T-cell (primary cell): ENCODE data around the gene LYPD5. TPM values are rescaled to one million over a fixed set of nuclear protein-coding genes. Genes with fewer than 3 reads are reported as not detected.

Source experiments
- ATAC-seq, 4 experiments: fragments of 200-7000 bp in 3 of 4; fragments of 150-1000 bp in 1 of 4; cut with Tn5 transposase; replicated peaks in 1 of 4; 1 replicate in 3 of 4; 2 replicates in 1 of 4; pipeline ENCODE4 v1.10.0; 2021; ENCODE audit warnings: moderate library complexity in 3 of 4, mild to moderate bottlenecking in 2 of 4, moderate number of reproducible peaks in 1 of 4
- CTCF ChIA-PET, 2 donors: fragments of 300-600 bp; sonication (Branson Sonifier 250); formaldehyde crosslinking; loops; one replicate each; lab custom pipeline; 2022; ENCODE audit warnings: antibody characterized with exemption in 2 of 2; lab: Charles Lee
- POLR2A ChIA-PET, 2 donors: fragments of 300-600 bp; sonication (Branson Sonifier 250); formaldehyde crosslinking; loops; one replicate each; lab custom pipeline; 2022; ENCODE audit warnings: antibody characterized with exemption in 2 of 2; lab: Charles Lee
- DNase-seq, 35 experiments: peaks; one replicate each; pipeline versions ENCODE4 v3.0.0 to v3.0.0-alpha.2; 2013 to 2023
- H3K27ac ChIP-seq: one replicate; pipeline ENCODE4 v1.5.1; 2013; ENCODE audit warnings: low read length
- H3K27me3 ChIP-seq, 2 experiments: replicated peaks in 1 of 2; 1 replicate in 1 of 2; 2 replicates in 1 of 2; pipeline versions ENCODE4 v1.6.1 to v1.7.0; 2013; ENCODE audit warnings: low read length in 1 of 2, mixed read lengths in 1 of 2; ENCODE audit not compliant: control insufficient read depth in 2 of 2, insufficient read depth in 2 of 2; ENCODE audit errors: extremely low read depth in 1 of 2
- H3K36me3 ChIP-seq, 2 donors: 1 replicate in 1 of 2; 2 replicates in 1 of 2; pipeline versions ENCODE4 v1.6.1 to v1.7.0; 2013; ENCODE audit warnings: low read length in 1 of 2; ENCODE audit not compliant: control insufficient read depth in 2 of 2, insufficient read depth in 1 of 2; ENCODE audit errors: extremely low read depth in 1 of 2
- H3K4me1 ChIP-seq, 2 experiments: 1 replicate in 1 of 2; 2 replicates in 1 of 2; pipeline versions ENCODE4 v1.6.1 to v1.7.0; 2013; ENCODE audit warnings: low read length in 2 of 2, mixed read lengths in 1 of 2; ENCODE audit not compliant: insufficient read depth in 2 of 2, control insufficient read depth in 1 of 2; ENCODE audit errors: extremely low read depth in 1 of 2
- H3K4me3 ChIP-seq, 2 donors: 1 replicate in 1 of 2; 2 replicates in 1 of 2; pipeline versions ENCODE4 v1.5.1 to v1.7.0; 2013; ENCODE audit warnings: mild to moderate bottlenecking in 2 of 2, low read length in 1 of 2, moderate library complexity in 1 of 2; ENCODE audit not compliant: control insufficient read depth in 1 of 2; ENCODE audit errors: extremely low read depth in 1 of 2
- H3K9me3 ChIP-seq: 2 replicates; pipeline ENCODE4 v1.7.0; 2013
- H3K27ac Mint-ChIP-seq, 2 donors: one replicate each; pipeline ENCODE4 v1.8.0; 2020 to 2021; ENCODE audit warnings: mild to moderate bottlenecking in 2 of 2, mixed read lengths in 2 of 2
- H3K27me3 Mint-ChIP-seq, 2 donors: one replicate each; pipeline ENCODE4 v1.8.0; 2021 to 2022; ENCODE audit warnings: mixed read lengths in 2 of 2
- H3K36me3 Mint-ChIP-seq: one replicate; pipeline ENCODE4 v1.8.0; 2021; ENCODE audit warnings: mixed read lengths
- H3K4me1 Mint-ChIP-seq, 3 donors: one replicate each; pipeline ENCODE4 v1.8.0; 2020 to 2022; ENCODE audit warnings: mixed read lengths in 3 of 3, mild to moderate bottlenecking in 1 of 3
- H3K4me3 Mint-ChIP-seq, 3 donors: one replicate each; pipeline ENCODE4 v1.8.0; 2020 to 2022; ENCODE audit warnings: mild to moderate bottlenecking in 3 of 3, mixed read lengths in 3 of 3, moderate library complexity in 3 of 3
- H3K9me3 Mint-ChIP-seq, 3 donors: one replicate each; pipeline ENCODE4 v1.8.0; 2020 to 2022; ENCODE audit warnings: mixed read lengths in 3 of 3
- WGBS: methylation state at CpG from one replicate; pipeline ENCODE4 v1.1.5; 2013; ENCODE audit warnings: missing lambda C conversion rate; ENCODE audit not compliant: insufficient coverage; 5-methylcytosine and 5-hydroxymethylcytosine counted together
- total RNA-seq, 35 experiments: library from RNA in 6 of 35; stranded (reverse) in 6 of 35; fragments of 120-200 nt in 1 of 35; gene quantifications; one replicate each; pipeline versions ENCODE4 v1.2.1 to v1.2.4 and lab custom pipeline; 2013 to 2026

LYPD5 gene
- total RNA-seq, 5 donors from 2014 or later (not counting 1 experiment from before 2014, with no cell fraction given), result 0.20 to 0.70 (median 0.58) TPM; not detected in 1

- Mint-ChIP-seq H3K4me1 (peaks cover 9 to 22% (median 16%) of the 10 kb centered on the region in 3 donors), H3K27me3 (peaks cover 6 to 8% of the 10 kb centered on the region in 2 donors), H3K4me3 (peak overlapping the region; percentile 68 to 81 (median 74)), H3K36me3 (no peaks in the 10 kb centered on the region), H3K27ac (peak overlapping the region in 1 of 2 donors; percentile 48), H3K9me3 (no peaks in the 10 kb centered on the region)
- ChIA-PET CTCF (no interaction called here), POLR2A (no interaction called here)
- no peak overlapping the region for H3K27ac ChIP-seq
- no peaks in the 10 kb centered on the region for H3K36me3 ChIP-seq
- H3K4me1 ChIP-seq, result peaks cover 0 to 12% of the 10 kb centered on the region in 2 experiments
- whole genome bisulfite sequencing, result 56% methylated on average over 5 of the region's 5 CpGs
- no peak for DNase-seq
- peak overlapping the region; percentile 58 to 70 for H3K4me3 ChIP-seq
- ATAC-seq, result peak in 1 of 4 experiments; percentile 13
- H3K27me3 ChIP-seq, result peaks cover 0 to 33% of the 10 kb centered on the region in 2 experiments
- no peaks in the 10 kb centered on the region for H3K9me3 ChIP-seq
Observed at GRCh38 chr19:43798026-43798545, 4.2 kb downstream of the LYPD5 start.

DNA sequence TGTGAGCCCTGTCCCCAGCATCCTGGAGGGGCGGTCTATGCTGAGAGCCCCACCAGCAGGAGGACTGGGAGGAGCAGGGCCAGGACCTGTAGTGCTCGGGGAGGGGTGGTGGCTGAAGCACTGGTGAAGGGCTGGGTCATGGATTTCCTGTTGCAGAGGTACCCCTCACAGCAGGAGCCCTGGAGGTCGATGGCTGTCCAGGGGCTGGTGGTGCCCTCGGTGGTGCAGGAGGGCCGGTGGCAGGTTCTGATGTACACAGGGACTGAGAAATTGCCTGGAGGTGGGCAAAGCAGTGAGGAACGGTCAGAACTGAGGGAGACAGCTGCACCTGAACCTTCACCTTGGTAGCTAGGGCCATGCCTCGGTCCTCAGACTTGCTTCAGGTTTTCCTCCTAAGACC, 4.7 kb downstream of the LYPD5 start:
- POLR2A ChIA-PET, result no interaction called here

GRCh38 chr19:43797118-43797517, 5.1 kb downstream of the LYPD5 start:
- H3K27me3 Mint-ChIP-seq, result peaks cover 6 to 8% of the 10 kb centered on the region in 2 donors
- no peaks in the 10 kb centered on the region for H3K36me3 Mint-ChIP-seq
- no peak overlapping the region for H3K27ac ChIP-seq
- POLR2A ChIA-PET, result no interaction called here
- WGBS, result 56% methylated on average over 5 of the region's 6 CpGs
- CTCF ChIA-PET, result no interaction called here
- peaks cover 0 to 40% of the 10 kb centered on the region in 2 experiments for H3K27me3 ChIP-seq
- no peak for ATAC-seq
- H3K4me1 ChIP-seq, result peaks cover 0 to 12% of the 10 kb centered on the region in 2 experiments
- peak overlapping the region; percentile 34 to 67 (median 56) for H3K4me3 Mint-ChIP-seq
- H3K27ac Mint-ChIP-seq, result no peak overlapping the region
- H3K4me3 ChIP-seq, result no peak overlapping the region
- no peaks in the 10 kb centered on the region for H3K9me3 ChIP-seq
- no peaks in the 10 kb centered on the region for H3K9me3 Mint-ChIP-seq
- H3K36me3 ChIP-seq, result no peaks in the 10 kb centered on the region
- peaks cover 9 to 22% (median 16%) of the 10 kb centered on the region in 3 donors for H3K4me1 Mint-ChIP-seq
- DNase-seq, result no peak

More for the DNA sequence above, 4.7 kb downstream of the LYPD5 start:
- Histone ChIP-seq H3K27me3 (peaks cover 0 to 38% of the 10 kb centered on the region in 2 experiments), H3K9me3 (no peaks in the 10 kb centered on the region), H3K4me1 (peaks cover 0 to 12% of the 10 kb centered on the region in 2 experiments), H3K27ac (no peak overlapping the region), H3K36me3 (no peaks in the 10 kb centered on the region), H3K4me3 (no peak overlapping the region)
- Mint-ChIP-seq H3K27me3 (peaks cover 6 to 8% of the 10 kb centered on the region in 2 donors), H3K4me1 (peaks cover 9 to 22% (median 16%) of the 10 kb centered on the region in 3 donors), H3K9me3 (no peaks in the 10 kb centered on the region), H3K4me3 (peak overlapping the region; percentile 34 to 81 (median 56)), H3K36me3 (no peaks in the 10 kb centered on the region), H3K27ac (no peak overlapping the region)
- 99% methylated on average over 6 of the region's 7 CpGs for WGBS
- CTCF ChIA-PET, result no interaction called here
- ATAC-seq (no peak), DNase-seq (no peak)

DNA sequence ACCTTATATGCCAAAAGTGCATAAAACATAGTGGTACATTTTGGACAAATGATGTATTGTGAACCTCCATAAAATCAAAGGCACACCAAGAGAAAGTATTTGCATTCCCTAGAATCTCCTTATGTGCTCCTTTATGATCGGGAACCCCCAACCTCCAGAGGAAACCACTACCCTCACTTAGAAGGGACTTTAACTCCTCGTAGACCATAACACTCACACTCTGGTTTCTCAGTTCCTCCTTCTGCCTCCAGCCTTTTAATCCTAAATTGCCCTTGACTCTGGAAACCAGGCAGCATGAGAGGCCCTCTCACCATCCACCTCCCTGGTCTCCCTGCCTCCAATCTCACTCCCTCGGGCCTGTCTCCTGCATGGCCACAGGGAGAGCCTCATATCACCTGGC, 11.7 kb downstream of the LYPD5 start:
- peaks cover 13 to 16% of the 10 kb centered on the region in 2 donors for H3K27me3 Mint-ChIP-seq
- no peak overlapping the region for H3K27ac ChIP-seq
- no peak for DNase-seq
- no peak for ATAC-seq
- no peaks in the 10 kb centered on the region for H3K9me3 Mint-ChIP-seq
- WGBS, result 0% methylated on average over 1 of the region's 3 CpGs
- H3K36me3 Mint-ChIP-seq, result no peaks in the 10 kb centered on the region
- peaks cover 0 to 25% of the 10 kb centered on the region in 2 experiments for H3K27me3 ChIP-seq
- H3K4me3 Mint-ChIP-seq, result no peak overlapping the region
- H3K4me1 ChIP-seq, result no peaks in the 10 kb centered on the region
- H3K27ac Mint-ChIP-seq, result no peak overlapping the region
- no peak overlapping the region for H3K4me3 ChIP-seq
- ChIA-PET POLR2A (no interaction called here), CTCF (interaction anchor here in 1 of 2 donors (0.7 kb wide), 1 partner anchor 343 kb away, joined by 3 read pairs; no protein-coding TSS in a partner anchor)
- H3K4me1 Mint-ChIP-seq, result peaks cover 0 to 2% (median 0%) of the 10 kb centered on the region in 3 donors
- H3K9me3 ChIP-seq, result no peaks in the 10 kb centered on the region
- no peaks in the 10 kb centered on the region for H3K36me3 ChIP-seq

GRCh38 chr19:43789029-43789428, 13.2 kb downstream of the LYPD5 start:
- Histone ChIP-seq H3K4me3 (no peak overlapping the region), H3K27me3 (peaks cover 0 to 20% of the 10 kb centered on the region in 2 experiments), H3K36me3 (no peaks in the 10 kb centered on the region), H3K4me1 (peaks cover 6 to 14% of the 10 kb centered on the region in 2 experiments), H3K9me3 (no peaks in the 10 kb centered on the region), H3K27ac (no peak overlapping the region)
- Mint-ChIP-seq H3K27ac (no peak overlapping the region), H3K9me3 (no peaks in the 10 kb centered on the region), H3K4me3 (no peak overlapping the region), H3K4me1 (peaks cover 12 to 15% (median 13%) of the 10 kb centered on the region in 3 donors), H3K27me3 (peaks cover 13 to 15% of the 10 kb centered on the region in 2 donors), H3K36me3 (no peaks in the 10 kb centered on the region)
- DNase-seq (peak in 1 of 35 experiments; percentile 54), ATAC-seq (no peak)
- no CpG with 5 or more reads among the region's 3 CpGs for WGBS
- ChIA-PET POLR2A (no interaction called here), CTCF (no interaction called here)

GRCh38 chr19:43786665-43787064, 15.6 kb downstream of the LYPD5 start:
- Histone ChIP-seq H3K9me3 (no peaks in the 10 kb centered on the region), H3K27ac (no peak overlapping the region), H3K27me3 (peaks cover 0 to 8% of the 10 kb centered on the region in 2 experiments), H3K36me3 (no peaks in the 10 kb centered on the region), H3K4me3 (no peak overlapping the region), H3K4me1 (peaks cover 6 to 36% of the 10 kb centered on the region in 2 experiments)
- H3K4me3 Mint-ChIP-seq, result no peak overlapping the region
- H3K4me1 Mint-ChIP-seq, result peaks cover 33 to 35% (median 33%) of the 10 kb centered on the region in 3 donors
- ATAC-seq (no peak), DNase-seq (no peak)
- H3K27me3 Mint-ChIP-seq, result peaks cover 9 to 10% of the 10 kb centered on the region in 2 donors
- 40% methylated on average over 1 of the region's 1 CpG for WGBS
- H3K27ac Mint-ChIP-seq, result no peak overlapping the region
- H3K9me3 Mint-ChIP-seq, result no peaks in the 10 kb centered on the region
- H3K36me3 Mint-ChIP-seq, result no peaks in the 10 kb centered on the region
- ChIA-PET CTCF (interaction anchor here in 1 of 2 donors (0.6 kb wide), 1 partner anchor 55 kb away, joined by 4 read pairs; no protein-coding TSS in a partner anchor), POLR2A (no interaction called here)
